OCI-LY1 (cell line): ENCODE data around the gene PCBP3.
"Not testable (repeated sequence)": the region's sequence is repeated elsewhere in the genome, so short reads cannot be mapped to it uniquely, and the experiment has no call there.

ENCODE experiments used
- H2AFZ ChIP-seq: fragments of 200-600 bp; sonication (generic), shearing (Covaris generic); 2 replicates; pipeline ENCODE4 v1.6.0; 2014; ENCODE audit warnings: antibody characterized with exemption, mild to moderate bottlenecking, low read length
- H3F3A ChIP-seq: fragments of 200-600 bp; sonication (generic), shearing (Covaris generic); 2 replicates; pipeline ENCODE4 v1.6.0; 2014; ENCODE audit warnings: mild to moderate bottlenecking, antibody characterized with exemption, low read length, moderate library complexity; ENCODE audit not compliant: insufficient read depth
- H3K27ac ChIP-seq: fragments of 200-600 bp; sonication (generic); 2 replicates; pipeline ENCODE4 v1.5.1; 2014; ENCODE audit warnings: low read length, mixed run types, mild to moderate bottlenecking, low read depth; ENCODE audit not compliant: poor library complexity, severe bottlenecking
- H3K27me3 ChIP-seq: fragments of 200-600 bp; sonication (generic); 2 replicates; pipeline ENCODE4 v1.6.0; 2014; ENCODE audit warnings: antibody characterized with exemption, mild to moderate bottlenecking, low read length, moderate library complexity; ENCODE audit not compliant: insufficient read depth
- H3K36me3 ChIP-seq: fragments of 200-600 bp; sonication (generic); 2 replicates; pipeline ENCODE4 v1.6.1; 2014; ENCODE audit warnings: mild to moderate bottlenecking, antibody characterized with exemption, low read length, moderate library complexity, mixed read lengths; ENCODE audit not compliant: insufficient read depth
- H3K4me1 ChIP-seq: fragments of 200-600 bp; sonication (generic); 2 replicates; pipeline ENCODE4 v1.5.1; 2014; ENCODE audit warnings: mild to moderate bottlenecking, low read length, moderate library complexity; ENCODE audit not compliant: insufficient read depth, severe bottlenecking
- H3K4me2 ChIP-seq: fragments of 200-600 bp; sonication (generic), shearing (Covaris generic); 2 replicates; pipeline ENCODE4 v1.6.1; 2014; ENCODE audit warnings: low read length
- H3K4me3 ChIP-seq: fragments of 200-600 bp; sonication (generic); 2 replicates; pipeline ENCODE4 v1.5.1; 2014; ENCODE audit warnings: low read length, low read depth, mild to moderate bottlenecking, mixed read lengths; ENCODE audit not compliant: poor library complexity, severe bottlenecking
- H3K79me2 ChIP-seq: fragments of 200-600 bp; shearing (Covaris generic); 2 replicates; pipeline ENCODE4 v1.6.1; 2016; ENCODE audit warnings: mixed run types, low read length, mixed read lengths; ENCODE audit not compliant: insufficient read depth
- H3K9ac ChIP-seq: fragments of 200-600 bp; sonication (generic), shearing (Covaris generic); 2 replicates; pipeline ENCODE4 v1.6.1; 2014; ENCODE audit warnings: mild to moderate bottlenecking, low read length, mixed read lengths
- H3K9me2 ChIP-seq: fragments of 200-600 bp; sonication (generic), shearing (Covaris generic); 2 replicates; pipeline ENCODE4 v1.6.1; 2014; ENCODE audit warnings: low read depth, mild to moderate bottlenecking, low read length, mixed read lengths
- H3K9me3 ChIP-seq: fragments of 200-600 bp; shearing (Covaris generic); 2 replicates; pipeline ENCODE4 v1.6.1; 2014; ENCODE audit warnings: low read length, mixed read lengths
- H4K20me1 ChIP-seq: fragments of 200-600 bp; sonication (generic), shearing (Covaris generic); 2 replicates; pipeline ENCODE4 v1.6.0; 2016; ENCODE audit warnings: mild to moderate bottlenecking, low read length; ENCODE audit not compliant: insufficient read depth
- EZH2 ChIP-seq: fragments of 200-600 bp; sonication (generic), shearing (Covaris generic); IDR thresholded peaks from 2 replicates; pipeline ENCODE4 v1.8.0; 2017; ENCODE audit warnings: borderline replicate concordance, mixed run types, mild to moderate bottlenecking, antibody characterized with exemption, low read length, moderate library complexity, mixed read lengths
- TF ChIP-seq, protein P1 (sequence below): fragments of 200-600 bp; sonication (generic), shearing (Covaris generic); IDR thresholded peaks from 2 replicates; pipeline ENCODE4 v1.5.1; 2017; ENCODE audit warnings: mild to moderate bottlenecking, antibody characterized with exemption, low read length, moderate library complexity, mixed read lengths

Gene PCBP3

GRCh38 chr21:45607909-45608295, 35.6 kb upstream of the PCBP3 start:
- peaks cover 6% of the 10 kb centered on the region for H3K27me3 ChIP-seq
- no peaks in the 10 kb centered on the region for H4K20me1 ChIP-seq
- no peak for TF ChIP-seq EZH2
- H3K36me3 ChIP-seq, result no peaks in the 10 kb centered on the region
- H3K9me3 ChIP-seq, result no peaks in the 10 kb centered on the region
- no peak overlapping the region for H3K9ac ChIP-seq
- H3K4me3 ChIP-seq, result no peak overlapping the region
- H3K79me2 ChIP-seq, result no peaks in the 10 kb centered on the region
- no peaks in the 10 kb centered on the region for H3F3A ChIP-seq
- no peaks in the 10 kb centered on the region for H3K4me1 ChIP-seq
- H3K27ac ChIP-seq, result no peak overlapping the region
- H3K9me2 ChIP-seq, result no peaks in the 10 kb centered on the region
- no peak overlapping the region for H2AFZ ChIP-seq
- H3K4me2 ChIP-seq, result no peak overlapping the region

- H3F3A ChIP-seq, H3K36me3 ChIP-seq, H3K4me1 ChIP-seq, H3K9me3 ChIP-seq, H3K79me2 ChIP-seq, H3K4me2 ChIP-seq, H3K27ac ChIP-seq, H3K27me3 ChIP-seq, H3K9me2 ChIP-seq, H3K4me3 ChIP-seq, H4K20me1 ChIP-seq, H2AFZ ChIP-seq, H3K9ac ChIP-seq: not testable (repeated sequence)
Observed at GRCh38 chr21:45608747-45609470, 34.6 kb upstream of the PCBP3 start.

GRCh38 chr21:45609616-45610015, 33.9 kb upstream of the PCBP3 start:
- not testable (repeated sequence) for H4K20me1 ChIP-seq, H3K79me2 ChIP-seq, H3K9me3 ChIP-seq, H3K4me2 ChIP-seq, H3K9ac ChIP-seq, H3K36me3 ChIP-seq, H3K27ac ChIP-seq, H3K4me3 ChIP-seq, H3F3A ChIP-seq, H3K4me1 ChIP-seq, H3K27me3 ChIP-seq, H3K9me2 ChIP-seq, H2AFZ ChIP-seq

DNA sequence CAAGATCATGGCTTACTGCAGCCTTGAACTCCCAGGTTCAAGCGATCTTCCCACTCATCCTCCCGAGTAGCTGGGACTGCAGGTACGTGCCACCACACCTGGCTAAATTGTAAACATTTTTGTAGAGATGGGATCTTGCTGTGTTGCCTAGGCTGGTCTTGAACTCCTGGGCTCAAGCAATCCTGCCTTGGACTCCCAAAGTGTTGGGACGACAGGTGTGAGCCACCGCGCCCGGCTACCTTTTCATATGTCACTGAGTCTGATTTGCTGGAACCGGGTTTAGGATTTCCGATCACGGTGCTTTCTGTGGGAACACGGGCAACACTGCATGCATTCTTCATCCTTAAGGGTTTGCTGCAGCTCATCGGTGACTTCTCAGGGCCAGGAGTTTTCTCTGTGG, 32.2 kb upstream of the PCBP3 start:
- Histone ChIP-seq H3K27ac (no peak overlapping the region), H3K4me1 (no peaks in the 10 kb centered on the region), H3K9ac (no peak overlapping the region), H3K9me2 (no peaks in the 10 kb centered on the region), H3K27me3 (no peaks in the 10 kb centered on the region; the same call in 1 of the 2 replicates), H3K36me3 (no peaks in the 10 kb centered on the region), H4K20me1 (no peaks in the 10 kb centered on the region), H3F3A (no peaks in the 10 kb centered on the region), H3K4me2 (no peak overlapping the region), H2AFZ (no peak overlapping the region), H3K4me3 (no peak overlapping the region), H3K9me3 (no peaks in the 10 kb centered on the region), H3K79me2 (no peaks in the 10 kb centered on the region)
- TF ChIP-seq, protein P1, sequence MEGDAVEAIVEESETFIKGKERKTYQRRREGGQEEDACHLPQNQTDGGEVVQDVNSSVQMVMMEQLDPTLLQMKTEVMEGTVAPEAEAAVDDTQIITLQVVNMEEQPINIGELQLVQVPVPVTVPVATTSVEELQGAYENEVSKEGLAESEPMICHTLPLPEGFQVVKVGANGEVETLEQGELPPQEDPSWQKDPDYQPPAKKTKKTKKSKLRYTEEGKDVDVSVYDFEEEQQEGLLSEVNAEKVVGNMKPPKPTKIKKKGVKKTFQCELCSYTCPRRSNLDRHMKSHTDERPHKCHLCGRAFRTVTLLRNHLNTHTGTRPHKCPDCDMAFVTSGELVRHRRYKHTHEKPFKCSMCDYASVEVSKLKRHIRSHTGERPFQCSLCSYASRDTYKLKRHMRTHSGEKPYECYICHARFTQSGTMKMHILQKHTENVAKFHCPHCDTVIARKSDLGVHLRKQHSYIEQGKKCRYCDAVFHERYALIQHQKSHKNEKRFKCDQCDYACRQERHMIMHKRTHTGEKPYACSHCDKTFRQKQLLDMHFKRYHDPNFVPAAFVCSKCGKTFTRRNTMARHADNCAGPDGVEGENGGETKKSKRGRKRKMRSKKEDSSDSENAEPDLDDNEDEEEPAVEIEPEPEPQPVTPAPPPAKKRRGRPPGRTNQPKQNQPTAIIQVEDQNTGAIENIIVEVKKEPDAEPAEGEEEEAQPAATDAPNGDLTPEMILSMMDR, result no peak
- TF ChIP-seq EZH2, result no peak
